Subcutaneous adipose tissue (tissue), 4 donors: ENCODE results near the gene HDHD2. TPM values are rescaled to one million over a fixed set of nuclear protein-coding genes. Genes with fewer than 3 reads are reported as not detected.

Source experiments
- total RNA-seq, 4 donors: library from RNA; depleted of rRNA; stranded (reverse); fragments of >200 nt; gene quantifications; one replicate each; pipeline ENCODE4 v1.1.0, GENCODE V29; 2016
- TF ChIP-seq, protein P1 (sequence below): fragments of 450-650 bp; IDR thresholded peaks from one replicate; pipeline ENCODE4 v1.5.1; 2016; ENCODE audit warnings: low read depth, mild to moderate bottlenecking, control low read depth, antibody characterized with exemption, moderate library complexity

The HDHD2 gene
- total RNA-seq, 4 donors from 2014 or later: 20.9 to 29.8 (median 25.2) TPM

DNA sequence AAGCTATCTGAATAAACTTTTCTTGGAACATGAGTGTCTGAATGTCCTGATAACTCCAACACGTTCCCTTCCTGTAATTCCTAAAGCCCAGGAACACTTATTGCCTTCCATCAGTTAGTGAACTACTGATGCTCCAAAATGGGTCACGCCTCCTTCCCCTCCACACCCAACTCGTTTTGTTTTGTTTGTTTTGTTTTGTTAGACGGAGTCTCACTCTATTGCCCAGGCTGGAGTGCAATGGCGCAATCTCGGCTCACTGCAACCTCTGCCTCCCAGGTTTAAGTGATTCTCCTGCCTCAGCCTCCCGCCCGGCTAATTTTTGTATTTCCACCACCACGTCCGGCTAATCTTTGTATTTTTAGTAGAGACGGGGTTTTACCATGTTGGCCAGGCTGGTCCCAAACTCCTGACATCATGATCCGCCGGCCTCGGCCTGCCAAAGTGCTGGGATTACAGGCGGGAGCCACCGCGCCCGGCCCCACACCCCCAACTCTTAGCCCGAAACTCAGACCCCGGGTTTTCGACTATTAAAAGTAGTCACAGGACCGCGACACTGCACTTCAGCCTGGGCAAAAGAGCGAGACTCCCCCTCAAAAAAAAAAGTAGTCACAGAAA lies 25.1 kb upstream of the HDHD2 start:
- TF ChIP-seq, protein P1, sequence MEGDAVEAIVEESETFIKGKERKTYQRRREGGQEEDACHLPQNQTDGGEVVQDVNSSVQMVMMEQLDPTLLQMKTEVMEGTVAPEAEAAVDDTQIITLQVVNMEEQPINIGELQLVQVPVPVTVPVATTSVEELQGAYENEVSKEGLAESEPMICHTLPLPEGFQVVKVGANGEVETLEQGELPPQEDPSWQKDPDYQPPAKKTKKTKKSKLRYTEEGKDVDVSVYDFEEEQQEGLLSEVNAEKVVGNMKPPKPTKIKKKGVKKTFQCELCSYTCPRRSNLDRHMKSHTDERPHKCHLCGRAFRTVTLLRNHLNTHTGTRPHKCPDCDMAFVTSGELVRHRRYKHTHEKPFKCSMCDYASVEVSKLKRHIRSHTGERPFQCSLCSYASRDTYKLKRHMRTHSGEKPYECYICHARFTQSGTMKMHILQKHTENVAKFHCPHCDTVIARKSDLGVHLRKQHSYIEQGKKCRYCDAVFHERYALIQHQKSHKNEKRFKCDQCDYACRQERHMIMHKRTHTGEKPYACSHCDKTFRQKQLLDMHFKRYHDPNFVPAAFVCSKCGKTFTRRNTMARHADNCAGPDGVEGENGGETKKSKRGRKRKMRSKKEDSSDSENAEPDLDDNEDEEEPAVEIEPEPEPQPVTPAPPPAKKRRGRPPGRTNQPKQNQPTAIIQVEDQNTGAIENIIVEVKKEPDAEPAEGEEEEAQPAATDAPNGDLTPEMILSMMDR: no peak

DNA sequence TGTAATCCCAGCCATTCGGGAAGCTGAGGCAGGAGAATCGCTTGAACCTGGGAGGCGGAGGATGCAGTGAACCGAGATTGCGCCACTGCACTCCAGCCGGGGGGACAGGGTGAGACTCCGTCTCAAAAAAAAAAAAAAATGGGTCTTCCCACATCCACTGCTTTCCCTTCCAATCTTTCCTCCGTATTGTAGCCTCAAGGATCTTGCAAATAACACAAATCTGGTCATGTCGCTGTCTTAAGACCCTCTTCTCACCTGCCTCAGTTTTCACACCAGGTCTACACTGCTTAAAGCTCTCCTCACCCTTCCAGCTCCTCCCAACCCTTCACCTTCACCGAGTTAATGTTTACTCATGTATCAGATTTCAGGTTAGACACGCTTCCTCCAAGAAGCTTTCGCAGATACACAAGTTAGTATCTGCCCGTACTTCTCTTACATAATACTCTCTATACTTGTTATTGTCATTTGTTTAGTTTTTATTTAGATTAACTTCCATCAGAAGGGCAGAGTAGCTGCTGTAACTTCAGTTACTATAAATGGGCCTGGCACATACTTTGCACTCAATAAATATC lies 24.3 kb upstream of the HDHD2 start:
- TF ChIP-seq, protein P1: no peak

DNA sequence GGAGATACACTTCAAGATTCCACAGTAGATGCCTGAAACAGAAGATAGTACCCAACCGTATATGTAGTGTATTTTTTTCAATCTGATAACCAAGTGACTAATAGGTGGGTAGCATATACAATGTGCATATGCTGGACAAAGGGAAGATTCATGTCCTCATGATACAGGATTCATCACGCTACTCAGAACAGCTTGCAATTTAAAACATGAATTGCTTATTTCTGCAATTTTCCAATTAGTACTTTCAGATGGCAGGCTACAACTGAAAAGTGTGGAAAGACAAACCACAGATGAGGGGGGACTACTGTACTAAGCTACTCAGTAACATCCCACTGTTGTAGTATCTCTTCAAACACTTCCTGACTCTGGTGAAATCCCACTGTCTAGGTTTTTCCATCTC lies 22.2 kb upstream of the HDHD2 start:
- TF ChIP-seq, protein P1: no peak

DNA sequence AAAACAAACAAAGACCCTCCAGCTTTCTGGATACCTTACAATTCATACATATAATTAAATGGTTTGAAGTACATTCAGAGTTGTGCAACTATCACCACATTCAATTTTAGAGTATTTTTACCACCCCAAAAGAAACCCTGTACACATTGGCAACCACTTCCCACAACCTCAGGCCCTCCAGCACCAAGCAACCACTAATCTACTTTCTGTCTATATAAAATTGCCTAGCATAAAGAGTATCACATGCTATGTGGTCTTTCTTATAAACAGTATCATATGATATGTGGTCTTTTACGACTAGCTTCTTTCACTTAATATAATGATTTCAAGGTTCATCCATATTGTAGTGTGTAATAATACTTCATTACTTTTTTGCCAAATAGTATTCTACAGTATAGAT lies 18.6 kb upstream of the HDHD2 start:
- TF ChIP-seq, protein P1: no peak

DNA sequence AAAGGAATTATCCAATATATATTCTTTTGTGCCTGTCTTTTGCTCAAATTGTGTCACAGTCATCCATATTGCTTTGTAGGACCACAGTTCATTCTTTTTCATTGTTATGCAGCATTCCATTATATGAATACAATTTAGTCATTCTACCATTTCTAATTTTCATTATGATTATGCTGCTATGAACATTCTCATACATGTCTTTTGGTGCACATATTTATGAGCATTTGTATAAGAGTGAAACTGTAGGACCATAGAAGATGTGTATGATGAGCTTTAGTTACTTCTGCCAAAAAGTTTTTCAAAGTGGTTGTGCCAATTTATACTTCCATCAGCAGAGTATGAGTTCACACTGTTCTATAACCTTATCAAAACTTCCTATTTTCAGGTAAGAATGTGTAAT lies 18.2 kb upstream of the HDHD2 start:
- TF ChIP-seq, protein P1: no peak

DNA sequence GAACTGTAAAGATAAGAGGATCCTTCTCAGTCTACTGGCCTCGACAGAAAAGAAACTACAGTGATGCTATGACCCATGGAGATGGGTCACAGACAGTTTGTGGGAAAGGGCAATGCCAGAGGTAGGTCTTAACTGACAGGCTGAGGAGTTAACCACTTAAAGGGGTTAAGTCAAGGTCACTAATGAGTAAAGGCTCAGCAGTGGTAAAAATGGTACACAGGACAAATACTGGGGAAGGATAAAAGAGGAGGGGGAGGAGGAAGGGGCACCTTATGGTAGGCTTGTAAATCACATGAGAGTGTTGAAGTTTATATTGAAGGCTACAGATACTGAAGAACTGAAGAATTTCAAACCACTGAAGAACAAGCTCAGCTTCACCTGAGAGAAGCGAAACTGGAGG lies 16.0 kb upstream of the HDHD2 start:
- TF ChIP-seq, protein P1: no peak

DNA sequence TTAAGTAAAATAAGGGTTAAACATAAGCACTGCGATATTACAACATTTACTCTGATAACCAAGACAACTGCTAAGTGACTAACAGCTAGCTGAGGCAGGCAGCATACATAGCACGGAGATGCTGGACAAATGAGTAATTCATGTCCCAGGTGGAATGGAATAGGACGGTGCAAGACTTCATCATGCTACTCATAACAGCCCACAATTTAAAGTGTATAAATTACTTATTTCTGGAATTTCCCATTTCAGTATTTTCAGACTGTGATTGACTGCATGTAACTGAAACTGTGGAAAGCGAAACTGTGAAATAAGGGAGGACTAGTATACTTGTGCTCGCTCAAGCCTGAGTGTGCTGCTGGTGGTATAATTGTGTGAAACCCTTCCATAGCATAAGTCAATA lies 12.9 kb upstream of the HDHD2 start:
- TF ChIP-seq, protein P1: no peak
